ENCODE measurements around the gene ACTA2.

Gene ACTA2

DNA sequence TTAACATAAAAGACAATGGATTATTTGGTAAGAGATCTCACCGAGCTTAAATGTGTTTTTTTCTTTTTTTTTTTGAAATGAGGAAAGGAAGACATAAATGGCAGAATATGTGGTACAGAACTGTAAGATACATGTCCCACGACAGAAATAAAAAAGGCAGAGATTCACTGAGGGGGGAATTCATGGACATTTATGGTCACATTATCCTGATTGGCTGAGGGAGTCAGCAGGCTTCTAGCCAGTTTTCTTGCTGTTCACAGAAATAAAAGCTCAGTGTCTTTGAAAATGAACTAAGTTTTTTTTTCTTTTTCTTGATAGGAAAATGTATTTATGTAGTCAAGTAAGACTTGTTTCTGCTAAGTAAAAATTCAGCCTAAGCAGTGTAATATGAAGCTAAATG, 29.8 kb upstream of the ACTA2 start:
- Histone ChIP-seq H2AFZ (ENCODE audit: low read length) (no peak overlapping the region), H3K36me3 (replicated peaks in 1 of 2; ENCODE audit: control insufficient read depth in 2 of 2, insufficient read depth in 2 of 2, low read length in 2 of 2) (no peaks in the 10 kb centered on the region), H3K4me2 (ENCODE audit: insufficient read depth, low read length, poor library complexity, severe bottlenecking) (no peak overlapping the region), H4K91ac (ENCODE audit: low read depth, low read length, poor library complexity) (no peak overlapping the region), H3K9ac (ENCODE audit: low read depth, low read length, poor library complexity) (no peak overlapping the region), H2BK5ac (ENCODE audit: low read length) (no peak overlapping the region), H3K27me3 (ENCODE audit: control insufficient read depth in 3 of 3, insufficient read depth in 3 of 3, low read depth in 1 of 3, low read length in 3 of 3) (no peaks in the 10 kb centered on the region), H3K4me3 (ENCODE audit: low read length in 2 of 2) (no peak overlapping the region), H3K4me1 (ENCODE audit: control insufficient read depth in 2 of 2, insufficient read depth in 1 of 2, low read depth in 1 of 2, low read length in 2 of 2) (peaks cover 2 to 5% of the 10 kb centered on the region in 2 donors), H3K27ac (replicated peaks; ENCODE audit: low read length) (no peak overlapping the region), H3K14ac (ENCODE audit: low read length) (no peak overlapping the region), H2BK120ac (ENCODE audit: low read depth, low read length) (no peak overlapping the region), H3K9me3 (replicated peaks in 1 of 2; ENCODE audit: control insufficient read depth in 2 of 2, insufficient read depth in 1 of 2, low read depth in 1 of 2, low read length in 2 of 2) (no peaks in the 10 kb centered on the region), H3K79me1 (ENCODE audit: low read depth, low read length) (no peaks in the 10 kb centered on the region), H3K23ac (ENCODE audit: low read depth, low read length, poor library complexity) (no peak overlapping the region), H3K18ac (ENCODE audit: low read length) (no peak overlapping the region), H2BK12ac (ENCODE audit: low read length) (no peak overlapping the region), H2AK5ac (ENCODE audit: low read depth, low read length) (no peak overlapping the region), H3K4ac (ENCODE audit: low read length) (no peak overlapping the region), H2BK15ac (ENCODE audit: low read length) (no peak overlapping the region), H4K8ac (ENCODE audit: low read depth, low read length) (no peak overlapping the region)
- no peak for DNase-seq (ENCODE audit: low spot score)
- no CpG with 5 or more reads among the region's 2 CpGs for WGBS, 2 donors (ENCODE audit: extremely low coverage in 2 of 2, insufficient read length in 2 of 2, insufficient replicate concordance in 1 of 2)

DNA sequence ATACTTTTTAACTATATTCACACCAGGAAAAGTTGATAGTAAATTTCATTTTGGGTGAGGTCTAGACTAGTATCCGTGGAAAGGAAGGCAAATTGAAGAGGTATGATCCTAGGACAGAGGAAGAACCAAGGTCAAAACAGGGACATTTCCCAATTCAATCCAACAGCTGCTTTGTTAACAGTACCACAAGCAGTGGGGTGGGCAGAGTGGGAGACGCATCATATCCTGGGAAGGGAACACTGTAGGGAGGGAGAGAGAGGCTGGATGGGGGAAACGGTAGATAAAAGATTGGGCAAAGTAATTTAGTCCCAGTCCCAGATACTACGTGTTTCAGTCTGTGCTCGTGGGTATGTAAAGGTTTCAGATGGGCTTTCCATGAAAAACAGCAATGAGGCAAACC, 28.9 kb upstream of the ACTA2 start:
- H3K18ac ChIP-seq (ENCODE audit: low read length), result no peak overlapping the region
- no peak overlapping the region for H3K9ac ChIP-seq (ENCODE audit: low read depth, low read length, poor library complexity)
- H3K36me3 ChIP-seq (replicated peaks in 1 of 2; ENCODE audit: control insufficient read depth in 2 of 2, insufficient read depth in 2 of 2, low read length in 2 of 2), result no peaks in the 10 kb centered on the region
- no peak overlapping the region for H4K8ac ChIP-seq (ENCODE audit: low read depth, low read length)
- H2BK5ac ChIP-seq (ENCODE audit: low read length), result no peak overlapping the region
- no peak overlapping the region for H2BK120ac ChIP-seq (ENCODE audit: low read depth, low read length)
- H4K91ac ChIP-seq (ENCODE audit: low read depth, low read length, poor library complexity), result no peak overlapping the region
- H2BK12ac ChIP-seq (ENCODE audit: low read length), result no peak overlapping the region
- no peak overlapping the region for H2AFZ ChIP-seq (ENCODE audit: low read length)
- no peaks in the 10 kb centered on the region for H3K9me3 ChIP-seq (replicated peaks in 1 of 2; ENCODE audit: control insufficient read depth in 2 of 2, insufficient read depth in 1 of 2, low read depth in 1 of 2, low read length in 2 of 2)
- no peak overlapping the region for H2AK5ac ChIP-seq (ENCODE audit: low read depth, low read length)
- no peak overlapping the region for H3K23ac ChIP-seq (ENCODE audit: low read depth, low read length, poor library complexity)
- H3K14ac ChIP-seq (ENCODE audit: low read length), result no peak overlapping the region
- H3K4me1 ChIP-seq (ENCODE audit: control insufficient read depth in 2 of 2, insufficient read depth in 1 of 2, low read depth in 1 of 2, low read length in 2 of 2), result peaks cover 2 to 5% of the 10 kb centered on the region in 2 donors
- H3K4me3 ChIP-seq (ENCODE audit: low read length in 2 of 2), result no peak overlapping the region
- no peaks in the 10 kb centered on the region for H3K79me1 ChIP-seq (ENCODE audit: low read depth, low read length)
- no CpG with 5 or more reads among the region's 5 CpGs for WGBS, 2 donors (ENCODE audit: extremely low coverage in 2 of 2, insufficient read length in 2 of 2, insufficient replicate concordance in 1 of 2)
- H2BK15ac ChIP-seq (ENCODE audit: low read length), result no peak overlapping the region
- H3K27ac ChIP-seq (replicated peaks; ENCODE audit: low read length), result no peak overlapping the region
- H3K27me3 ChIP-seq (ENCODE audit: control insufficient read depth in 3 of 3, insufficient read depth in 3 of 3, low read depth in 1 of 3, low read length in 3 of 3), result no peaks in the 10 kb centered on the region
- no peak overlapping the region for H3K4me2 ChIP-seq (ENCODE audit: insufficient read depth, low read length, poor library complexity, severe bottlenecking)
- DNase-seq (ENCODE audit: low spot score), result no peak
- H3K4ac ChIP-seq (ENCODE audit: low read length), result no peak overlapping the region

GRCh38 chr10:88980800-88981199, 28.2 kb upstream of the ACTA2 start:
- no peak overlapping the region for H4K8ac ChIP-seq (ENCODE audit: low read depth, low read length)
- H2BK12ac ChIP-seq (ENCODE audit: low read length), result no peak overlapping the region
- H3K9ac ChIP-seq (ENCODE audit: low read depth, low read length, poor library complexity), result no peak overlapping the region
- H3K27ac ChIP-seq (replicated peaks; ENCODE audit: low read length), result no peak overlapping the region
- H2BK5ac ChIP-seq (ENCODE audit: low read length), result no peak overlapping the region
- H2AK5ac ChIP-seq (ENCODE audit: low read depth, low read length), result no peak overlapping the region
- no peak overlapping the region for H3K4me2 ChIP-seq (ENCODE audit: insufficient read depth, low read length, poor library complexity, severe bottlenecking)
- no peak overlapping the region for H3K4me3 ChIP-seq (ENCODE audit: low read length in 2 of 2)
- H4K91ac ChIP-seq (ENCODE audit: low read depth, low read length, poor library complexity), result no peak overlapping the region
- no peaks in the 10 kb centered on the region for H3K9me3 ChIP-seq (replicated peaks in 1 of 2; ENCODE audit: control insufficient read depth in 2 of 2, insufficient read depth in 1 of 2, low read depth in 1 of 2, low read length in 2 of 2)
- no peak overlapping the region for H3K23ac ChIP-seq (ENCODE audit: low read depth, low read length, poor library complexity)
- no peak overlapping the region for H3K18ac ChIP-seq (ENCODE audit: low read length)
- WGBS, 2 donors (ENCODE audit: extremely low coverage in 2 of 2, insufficient read length in 2 of 2, insufficient replicate concordance in 1 of 2), result no CpG with 5 or more reads among the region's 4 CpGs
- peak overlapping the region; percentile 65 for H3K14ac ChIP-seq (ENCODE audit: low read length)
- no peaks in the 10 kb centered on the region for H3K36me3 ChIP-seq (replicated peaks in 1 of 2; ENCODE audit: control insufficient read depth in 2 of 2, insufficient read depth in 2 of 2, low read length in 2 of 2)
- no peaks in the 10 kb centered on the region for H3K79me1 ChIP-seq (ENCODE audit: low read depth, low read length)
- H3K27me3 ChIP-seq (ENCODE audit: control insufficient read depth in 3 of 3, insufficient read depth in 3 of 3, low read depth in 1 of 3, low read length in 3 of 3), result no peaks in the 10 kb centered on the region
- no peak overlapping the region for H2BK120ac ChIP-seq (ENCODE audit: low read depth, low read length)
- no peak overlapping the region for H2AFZ ChIP-seq (ENCODE audit: low read length)
- H3K4me1 ChIP-seq (ENCODE audit: control insufficient read depth in 2 of 2, insufficient read depth in 1 of 2, low read depth in 1 of 2, low read length in 2 of 2), result peaks cover 2 to 5% of the 10 kb centered on the region in 2 donors
- DNase-seq (ENCODE audit: low spot score), result no peak
- no peak overlapping the region for H3K4ac ChIP-seq (ENCODE audit: low read length)
- H2BK15ac ChIP-seq (ENCODE audit: low read length), result no peak overlapping the region

GRCh38 chr10:88980247-88980646, 27.7 kb upstream of the ACTA2 start:
- no peak overlapping the region for H3K9ac ChIP-seq (ENCODE audit: low read depth, low read length, poor library complexity)
- no CpG with 5 or more reads among the region's 4 CpGs for WGBS, 2 donors (ENCODE audit: extremely low coverage in 2 of 2, insufficient read length in 2 of 2, insufficient replicate concordance in 1 of 2)
- no peak overlapping the region for H2AK5ac ChIP-seq (ENCODE audit: low read depth, low read length)
- H3K4me2 ChIP-seq (ENCODE audit: insufficient read depth, low read length, poor library complexity, severe bottlenecking), result no peak overlapping the region
- H3K14ac ChIP-seq (ENCODE audit: low read length), result no peak overlapping the region
- no peak overlapping the region for H2BK15ac ChIP-seq (ENCODE audit: low read length)
- H3K18ac ChIP-seq (ENCODE audit: low read length), result no peak overlapping the region
- no peak overlapping the region for H4K91ac ChIP-seq (ENCODE audit: low read depth, low read length, poor library complexity)
- H3K4me1 ChIP-seq (ENCODE audit: control insufficient read depth in 2 of 2, insufficient read depth in 1 of 2, low read depth in 1 of 2, low read length in 2 of 2), result no peaks in the 10 kb centered on the region
- H2AFZ ChIP-seq (ENCODE audit: low read length), result no peak overlapping the region
- H2BK5ac ChIP-seq (ENCODE audit: low read length), result no peak overlapping the region
- H3K27ac ChIP-seq (replicated peaks; ENCODE audit: low read length), result no peak overlapping the region
- no peak overlapping the region for H3K4me3 ChIP-seq (ENCODE audit: low read length in 2 of 2)
- no peaks in the 10 kb centered on the region for H3K9me3 ChIP-seq (replicated peaks in 1 of 2; ENCODE audit: control insufficient read depth in 2 of 2, insufficient read depth in 1 of 2, low read depth in 1 of 2, low read length in 2 of 2)
- H3K4ac ChIP-seq (ENCODE audit: low read length), result no peak overlapping the region
- no peak overlapping the region for H2BK120ac ChIP-seq (ENCODE audit: low read depth, low read length)
- H3K23ac ChIP-seq (ENCODE audit: low read depth, low read length, poor library complexity), result no peak overlapping the region
- no peak overlapping the region for H2BK12ac ChIP-seq (ENCODE audit: low read length)
- H3K36me3 ChIP-seq (replicated peaks in 1 of 2; ENCODE audit: control insufficient read depth in 2 of 2, insufficient read depth in 2 of 2, low read length in 2 of 2), result no peaks in the 10 kb centered on the region
- DNase-seq (ENCODE audit: low spot score), result no peak
- no peaks in the 10 kb centered on the region for H3K79me1 ChIP-seq (ENCODE audit: low read depth, low read length)
- no peaks in the 10 kb centered on the region for H3K27me3 ChIP-seq (ENCODE audit: control insufficient read depth in 3 of 3, insufficient read depth in 3 of 3, low read depth in 1 of 3, low read length in 3 of 3)
- H4K8ac ChIP-seq (ENCODE audit: low read depth, low read length), result no peak overlapping the region

Data from neuronal stem cell (in vitro differentiated cells).